HL-60 (cell line): ENCODE results near the gene CCDC192.

Experiments used
- DNase-seq, 2 experiments: peaks; one replicate each; pipeline ENCODE4 v3.0.0-alpha.2; 2010 to 2020; ENCODE audit warnings: low read depth in 1 of 2, low spot score in 1 of 2
- H3K27ac ChIP-seq: fragments of 250-450 bp; sonication (Bioruptor Pico); replicated peaks from 2 replicates; pipeline ENCODE4 v1.5.1; 2020; ENCODE audit warnings: mild to moderate bottlenecking, moderate library complexity
- H3K27me3 ChIP-seq: fragments of 250-450 bp; sonication (Bioruptor Pico); 2 replicates; pipeline ENCODE4 v1.5.1; 2021; ENCODE audit warnings: mild to moderate bottlenecking, moderate library complexity; ENCODE audit not compliant: insufficient read depth, poor library complexity, severe bottlenecking
- H3K4me3 ChIP-seq: replicated peaks from 2 replicates; pipeline ENCODE4 v1.5.1; 2011; ENCODE audit warnings: mild to moderate bottlenecking, control low read depth, low read length; ENCODE audit not compliant: insufficient read depth
- GABPA ChIP-seq: IDR thresholded peaks from 2 replicates; pipeline ENCODE4 v1.6.1; 2012; ENCODE audit warnings: low read depth
- POLR2AphosphoS5 ChIP-seq: IDR thresholded peaks from 2 replicates; pipeline ENCODE4 v1.6.1; 2012; ENCODE audit warnings: low read depth
- SPI1 ChIP-seq: IDR thresholded peaks from 2 replicates; pipeline ENCODE4 v1.6.1; 2012; ENCODE audit warnings: low read depth, mild to moderate bottlenecking, borderline replicate concordance
- TF ChIP-seq, protein P1 (sequence below): IDR thresholded peaks from 2 replicates; pipeline ENCODE4 v1.6.1; 2012; ENCODE audit warnings: low read depth; ENCODE audit not compliant: insufficient replicate concordance
- TF ChIP-seq, protein P2 (sequence below): IDR thresholded peaks from one replicate; pipeline ENCODE4 v1.5.1; 2011; ENCODE audit warnings: low read length, control low read depth, inconsistent platforms; ENCODE audit not compliant: insufficient read depth

Gene CCDC192

DNA sequence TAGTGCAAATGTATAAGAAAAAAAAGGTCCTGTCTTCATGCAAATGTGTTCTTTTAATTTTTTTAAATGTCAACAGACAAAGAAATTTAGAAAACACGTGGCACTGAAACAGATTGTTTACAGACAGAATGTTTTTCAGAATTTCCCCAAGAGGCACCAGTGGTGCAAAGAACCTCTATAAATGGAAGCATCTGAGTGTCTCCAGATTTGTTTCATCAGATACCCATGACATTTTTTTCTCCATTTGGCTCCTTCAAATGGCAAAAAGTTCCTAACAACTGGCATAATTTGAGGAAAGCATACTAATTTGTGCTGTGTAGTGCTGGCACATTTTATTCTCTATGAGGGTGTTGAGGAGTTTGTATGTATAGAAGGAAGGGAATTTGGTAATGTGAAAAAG, 15.0 kb downstream of the CCDC192 start:
- TF ChIP-seq, protein P1, sequence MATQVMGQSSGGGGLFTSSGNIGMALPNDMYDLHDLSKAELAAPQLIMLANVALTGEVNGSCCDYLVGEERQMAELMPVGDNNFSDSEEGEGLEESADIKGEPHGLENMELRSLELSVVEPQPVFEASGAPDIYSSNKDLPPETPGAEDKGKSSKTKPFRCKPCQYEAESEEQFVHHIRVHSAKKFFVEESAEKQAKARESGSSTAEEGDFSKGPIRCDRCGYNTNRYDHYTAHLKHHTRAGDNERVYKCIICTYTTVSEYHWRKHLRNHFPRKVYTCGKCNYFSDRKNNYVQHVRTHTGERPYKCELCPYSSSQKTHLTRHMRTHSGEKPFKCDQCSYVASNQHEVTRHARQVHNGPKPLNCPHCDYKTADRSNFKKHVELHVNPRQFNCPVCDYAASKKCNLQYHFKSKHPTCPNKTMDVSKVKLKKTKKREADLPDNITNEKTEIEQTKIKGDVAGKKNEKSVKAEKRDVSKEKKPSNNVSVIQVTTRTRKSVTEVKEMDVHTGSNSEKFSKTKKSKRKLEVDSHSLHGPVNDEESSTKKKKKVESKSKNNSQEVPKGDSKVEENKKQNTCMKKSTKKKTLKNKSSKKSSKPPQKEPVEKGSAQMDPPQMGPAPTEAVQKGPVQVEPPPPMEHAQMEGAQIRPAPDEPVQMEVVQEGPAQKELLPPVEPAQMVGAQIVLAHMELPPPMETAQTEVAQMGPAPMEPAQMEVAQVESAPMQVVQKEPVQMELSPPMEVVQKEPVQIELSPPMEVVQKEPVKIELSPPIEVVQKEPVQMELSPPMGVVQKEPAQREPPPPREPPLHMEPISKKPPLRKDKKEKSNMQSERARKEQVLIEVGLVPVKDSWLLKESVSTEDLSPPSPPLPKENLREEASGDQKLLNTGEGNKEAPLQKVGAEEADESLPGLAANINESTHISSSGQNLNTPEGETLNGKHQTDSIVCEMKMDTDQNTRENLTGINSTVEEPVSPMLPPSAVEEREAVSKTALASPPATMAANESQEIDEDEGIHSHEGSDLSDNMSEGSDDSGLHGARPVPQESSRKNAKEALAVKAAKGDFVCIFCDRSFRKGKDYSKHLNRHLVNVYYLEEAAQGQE: no peak
- TF ChIP-seq POLR2AphosphoS5 (no peak), SPI1 (no peak), GABPA (no peak)
- TF ChIP-seq, protein P2, sequence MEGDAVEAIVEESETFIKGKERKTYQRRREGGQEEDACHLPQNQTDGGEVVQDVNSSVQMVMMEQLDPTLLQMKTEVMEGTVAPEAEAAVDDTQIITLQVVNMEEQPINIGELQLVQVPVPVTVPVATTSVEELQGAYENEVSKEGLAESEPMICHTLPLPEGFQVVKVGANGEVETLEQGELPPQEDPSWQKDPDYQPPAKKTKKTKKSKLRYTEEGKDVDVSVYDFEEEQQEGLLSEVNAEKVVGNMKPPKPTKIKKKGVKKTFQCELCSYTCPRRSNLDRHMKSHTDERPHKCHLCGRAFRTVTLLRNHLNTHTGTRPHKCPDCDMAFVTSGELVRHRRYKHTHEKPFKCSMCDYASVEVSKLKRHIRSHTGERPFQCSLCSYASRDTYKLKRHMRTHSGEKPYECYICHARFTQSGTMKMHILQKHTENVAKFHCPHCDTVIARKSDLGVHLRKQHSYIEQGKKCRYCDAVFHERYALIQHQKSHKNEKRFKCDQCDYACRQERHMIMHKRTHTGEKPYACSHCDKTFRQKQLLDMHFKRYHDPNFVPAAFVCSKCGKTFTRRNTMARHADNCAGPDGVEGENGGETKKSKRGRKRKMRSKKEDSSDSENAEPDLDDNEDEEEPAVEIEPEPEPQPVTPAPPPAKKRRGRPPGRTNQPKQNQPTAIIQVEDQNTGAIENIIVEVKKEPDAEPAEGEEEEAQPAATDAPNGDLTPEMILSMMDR: no peak
- Histone ChIP-seq H3K27ac (no peak overlapping the region), H3K4me3 (no peak overlapping the region), H3K27me3 (no peaks in the 10 kb centered on the region)
- DNase-seq: no peak

DNA sequence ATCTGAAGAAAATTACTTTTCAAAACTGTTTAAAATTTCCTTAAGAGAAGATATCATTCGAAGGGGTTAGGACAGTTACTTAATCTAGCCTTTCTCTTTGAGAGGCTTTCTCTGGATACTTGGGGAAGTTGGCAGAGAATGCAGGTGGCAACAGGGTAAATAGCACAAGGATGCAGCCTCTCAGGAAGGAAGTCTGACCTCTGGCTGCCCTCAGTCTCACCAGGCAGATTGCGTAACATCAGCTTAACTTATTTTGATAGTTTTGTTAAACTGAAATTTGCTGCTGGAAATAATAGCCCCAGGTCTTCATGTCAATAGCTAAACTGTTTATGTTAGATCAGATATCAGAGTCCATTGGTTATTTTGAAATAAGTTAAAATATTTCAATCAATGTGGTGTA, 20.4 kb downstream of the CCDC192 start:
- peak; percentile 41 to 58 for DNase-seq
- Histone ChIP-seq H3K4me3 (no peak overlapping the region), H3K27me3 (no peaks in the 10 kb centered on the region), H3K27ac (no peak overlapping the region; the same call in 1 of the 2 replicates)
- TF ChIP-seq GABPA: no peak
- TF ChIP-seq, protein P2: no peak
- peak; percentile 58; the same call in 1 of the 2 replicates for TF ChIP-seq SPI1
- peak; percentile 38; the same call in 1 of the 2 replicates for TF ChIP-seq POLR2AphosphoS5
- TF ChIP-seq, protein P1: no peak

DNA sequence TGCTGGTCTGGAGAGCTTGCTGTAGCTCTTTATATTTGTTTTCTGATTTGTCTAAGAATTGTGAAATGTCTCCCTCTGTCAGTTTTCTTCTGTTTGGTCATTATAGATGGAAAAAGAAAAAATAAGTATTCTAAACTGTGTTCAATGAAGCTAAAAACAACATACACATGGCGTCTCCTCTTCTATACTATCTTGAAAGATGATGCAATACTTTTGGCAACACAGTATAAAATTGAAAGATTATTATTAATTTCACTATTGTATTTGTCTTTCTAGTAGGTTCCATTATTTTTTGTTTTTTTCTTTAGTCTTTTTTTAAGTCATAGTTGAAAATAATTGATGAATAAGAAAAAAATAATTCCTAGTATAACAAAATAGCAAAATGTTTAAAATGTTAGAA, 22.5 kb downstream of the CCDC192 start:
- TF ChIP-seq, protein P1: no peak
- TF ChIP-seq POLR2AphosphoS5: no peak
- TF ChIP-seq, protein P2: no peak
- no peak for TF ChIP-seq GABPA
- TF ChIP-seq SPI1: no peak
- Histone ChIP-seq H3K27ac (no peak overlapping the region), H3K4me3 (no peak overlapping the region), H3K27me3 (no peaks in the 10 kb centered on the region)
- no peak for DNase-seq
